ENCODE measurements around the gene XKRX. TPM values are rescaled to one million over a fixed set of nuclear protein-coding genes. Genes with fewer than 3 reads are reported as not detected.

The XKRX gene
- total RNA-seq, 1 donor from 2014 or later: not detected

DNA sequence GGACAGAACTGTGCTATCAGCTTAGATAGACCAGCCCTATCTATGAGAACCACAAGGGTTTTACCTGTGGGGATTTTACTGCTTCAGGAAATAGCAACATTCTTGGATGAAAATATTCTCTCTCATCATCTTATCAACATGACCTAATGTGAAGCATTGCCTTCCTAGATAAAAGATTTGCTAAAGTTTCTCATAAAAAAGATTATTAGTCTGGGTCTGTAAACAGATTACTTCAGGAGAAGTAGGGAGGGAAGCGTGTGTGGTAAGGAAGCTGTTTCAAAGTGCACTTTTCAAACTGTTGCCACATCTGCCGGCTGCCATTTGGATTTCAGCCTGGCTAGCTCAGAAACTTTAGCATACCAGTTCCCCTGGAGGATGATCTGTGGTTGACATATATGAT is 54.4 kb downstream of the XKRX start, which contains the start of gene NOX1:
Gene NOX1 (minus strand): TSS at position 35 of the 400 bp plus-strand sequence. CDS start 220 bp downstream, outside the sequence.
- Mint-ChIP-seq H3K27me3 (ENCODE audit: unreplicated experiment) (peaks cover 9% of the 10 kb centered on the region), H3K36me3 (ENCODE audit: unreplicated experiment) (no peaks in the 10 kb centered on the region), H3K4me1 (ENCODE audit: unreplicated experiment) (no peaks in the 10 kb centered on the region), H3K4me3 (ENCODE audit: unreplicated experiment) (no peak within 1 kb of the TSS), H3K9me3 (ENCODE audit: unreplicated experiment) (peaks cover 7% of the 10 kb centered on the region), H3K27ac (ENCODE audit: unreplicated experiment) (no peak within 1 kb of the TSS)
- no peak for DNase-seq (ENCODE audit: extremely low spot score, unreplicated experiment)
- TF ChIP-seq, protein P1, sequence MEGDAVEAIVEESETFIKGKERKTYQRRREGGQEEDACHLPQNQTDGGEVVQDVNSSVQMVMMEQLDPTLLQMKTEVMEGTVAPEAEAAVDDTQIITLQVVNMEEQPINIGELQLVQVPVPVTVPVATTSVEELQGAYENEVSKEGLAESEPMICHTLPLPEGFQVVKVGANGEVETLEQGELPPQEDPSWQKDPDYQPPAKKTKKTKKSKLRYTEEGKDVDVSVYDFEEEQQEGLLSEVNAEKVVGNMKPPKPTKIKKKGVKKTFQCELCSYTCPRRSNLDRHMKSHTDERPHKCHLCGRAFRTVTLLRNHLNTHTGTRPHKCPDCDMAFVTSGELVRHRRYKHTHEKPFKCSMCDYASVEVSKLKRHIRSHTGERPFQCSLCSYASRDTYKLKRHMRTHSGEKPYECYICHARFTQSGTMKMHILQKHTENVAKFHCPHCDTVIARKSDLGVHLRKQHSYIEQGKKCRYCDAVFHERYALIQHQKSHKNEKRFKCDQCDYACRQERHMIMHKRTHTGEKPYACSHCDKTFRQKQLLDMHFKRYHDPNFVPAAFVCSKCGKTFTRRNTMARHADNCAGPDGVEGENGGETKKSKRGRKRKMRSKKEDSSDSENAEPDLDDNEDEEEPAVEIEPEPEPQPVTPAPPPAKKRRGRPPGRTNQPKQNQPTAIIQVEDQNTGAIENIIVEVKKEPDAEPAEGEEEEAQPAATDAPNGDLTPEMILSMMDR (IDR thresholded peaks at IDR 0.05): no peak

DNA sequence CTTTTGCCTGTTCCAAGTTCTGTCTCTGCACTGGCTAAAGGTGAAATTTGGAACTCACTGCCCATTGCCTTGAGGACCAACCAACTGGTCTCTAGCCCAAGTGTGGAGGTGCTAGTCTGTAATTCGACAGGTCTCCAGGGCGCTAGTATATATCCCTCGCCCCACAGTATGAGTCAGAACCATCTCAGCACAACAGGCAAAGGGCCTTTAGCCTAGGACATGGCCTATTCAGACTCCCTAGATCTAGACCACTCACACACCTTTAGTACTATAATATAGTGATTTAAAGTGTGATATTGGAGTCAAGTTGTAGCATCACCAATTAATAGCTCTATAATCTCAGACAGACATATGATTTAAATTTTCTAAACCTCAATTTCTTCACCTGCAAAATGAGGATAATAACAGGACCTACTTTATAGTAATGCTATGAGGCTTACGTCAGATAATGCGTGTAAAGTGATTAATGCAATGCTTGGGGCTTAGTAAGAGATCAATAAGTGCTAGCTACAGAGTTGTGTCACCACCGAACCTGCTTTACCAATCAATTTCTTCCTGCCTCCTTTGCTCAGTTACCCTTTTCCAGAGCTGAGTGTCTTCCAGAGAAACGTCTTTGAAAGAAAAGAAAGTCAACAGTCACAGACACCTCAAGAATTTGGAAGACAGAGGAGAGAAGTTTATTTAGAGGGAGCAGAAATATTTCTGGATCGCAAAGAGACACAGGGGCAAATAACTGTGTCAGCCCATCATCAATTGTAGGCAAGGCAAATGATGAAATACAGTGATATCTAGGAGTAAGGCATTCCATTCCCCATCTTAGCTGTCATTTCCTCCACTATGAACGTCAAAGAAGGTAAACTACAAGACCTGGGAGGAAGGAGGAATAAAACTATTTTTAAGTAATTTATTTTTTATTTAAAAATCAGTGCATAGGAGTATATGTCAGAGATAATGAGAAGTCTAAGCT is 56.8 kb downstream of the XKRX start:
- Mint-ChIP-seq H3K27ac (ENCODE audit: unreplicated experiment) (no peak overlapping the region), H3K9me3 (ENCODE audit: unreplicated experiment) (peaks cover 3% of the 10 kb centered on the region), H3K4me1 (ENCODE audit: unreplicated experiment) (no peaks in the 10 kb centered on the region), H3K36me3 (ENCODE audit: unreplicated experiment) (no peaks in the 10 kb centered on the region), H3K27me3 (ENCODE audit: unreplicated experiment) (peaks cover 9% of the 10 kb centered on the region), H3K4me3 (ENCODE audit: unreplicated experiment) (no peak overlapping the region)
- TF ChIP-seq, protein P1 (IDR thresholded peaks at IDR 0.05): no peak
- no peak for DNase-seq (ENCODE audit: extremely low spot score, unreplicated experiment)

DNA sequence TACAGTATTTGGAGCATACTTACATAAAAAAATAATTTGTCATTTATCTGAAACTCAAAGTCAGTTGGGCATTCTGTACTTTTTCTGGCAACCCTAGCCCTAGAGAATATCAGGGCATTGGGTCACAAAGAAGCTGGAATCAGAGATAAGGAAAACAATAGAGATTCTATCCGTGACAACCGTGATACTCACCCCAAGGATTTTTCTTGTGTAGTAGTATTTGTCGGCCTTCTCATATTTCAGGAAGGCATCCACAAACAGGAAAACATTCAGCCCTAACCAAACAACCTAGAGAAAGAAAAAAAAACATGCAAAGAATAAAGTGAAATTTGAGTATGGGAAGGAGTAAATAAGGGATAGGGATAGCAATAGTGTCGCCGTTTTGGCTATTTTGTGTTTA is 58.2 kb downstream of the XKRX start:
- no peak overlapping the region for H3K4me3 Mint-ChIP-seq (ENCODE audit: unreplicated experiment)
- TF ChIP-seq, protein P1 (IDR thresholded peaks at IDR 0.05): no peak
- H3K27ac Mint-ChIP-seq (ENCODE audit: unreplicated experiment): no peak overlapping the region
- peaks cover 6% of the 10 kb centered on the region for H3K27me3 Mint-ChIP-seq (ENCODE audit: unreplicated experiment)
- DNase-seq (ENCODE audit: extremely low spot score, unreplicated experiment): no peak
- H3K4me1 Mint-ChIP-seq (ENCODE audit: unreplicated experiment): no peaks in the 10 kb centered on the region
- H3K36me3 Mint-ChIP-seq (ENCODE audit: unreplicated experiment): no peaks in the 10 kb centered on the region
- peaks cover 3% of the 10 kb centered on the region for H3K9me3 Mint-ChIP-seq (ENCODE audit: unreplicated experiment)

DNA sequence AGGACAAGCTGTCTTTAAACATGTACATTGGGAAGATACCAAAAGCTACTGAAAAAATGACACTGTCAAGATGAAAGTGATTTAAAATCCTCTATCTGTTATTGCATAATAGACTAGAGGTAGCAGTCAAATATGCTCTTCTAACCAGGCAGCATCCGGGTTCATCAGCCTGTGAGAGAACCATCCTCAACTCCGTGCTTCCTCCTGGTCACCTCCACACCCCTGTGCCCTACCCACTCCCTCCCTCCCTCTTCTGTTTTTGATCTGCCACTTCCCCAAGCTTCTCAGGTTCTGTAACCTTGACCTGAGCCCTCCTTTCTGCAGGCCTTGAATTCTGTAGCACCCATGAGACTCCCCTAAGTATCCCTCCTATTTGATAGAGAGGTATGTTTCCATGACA is 60.4 kb downstream of the XKRX start:
- DNase-seq (ENCODE audit: extremely low spot score, unreplicated experiment): no peak
- no peak overlapping the region for H3K4me3 Mint-ChIP-seq (ENCODE audit: unreplicated experiment)
- H3K27me3 Mint-ChIP-seq (ENCODE audit: unreplicated experiment): peaks cover 2% of the 10 kb centered on the region
- peaks cover 3% of the 10 kb centered on the region for H3K9me3 Mint-ChIP-seq (ENCODE audit: unreplicated experiment)
- no peak overlapping the region for H3K27ac Mint-ChIP-seq (ENCODE audit: unreplicated experiment)
- peaks cover 5% of the 10 kb centered on the region for H3K4me1 Mint-ChIP-seq (ENCODE audit: unreplicated experiment)
- TF ChIP-seq, protein P1 (IDR thresholded peaks at IDR 0.05): no peak
- no peaks in the 10 kb centered on the region for H3K36me3 Mint-ChIP-seq (ENCODE audit: unreplicated experiment)

DNA sequence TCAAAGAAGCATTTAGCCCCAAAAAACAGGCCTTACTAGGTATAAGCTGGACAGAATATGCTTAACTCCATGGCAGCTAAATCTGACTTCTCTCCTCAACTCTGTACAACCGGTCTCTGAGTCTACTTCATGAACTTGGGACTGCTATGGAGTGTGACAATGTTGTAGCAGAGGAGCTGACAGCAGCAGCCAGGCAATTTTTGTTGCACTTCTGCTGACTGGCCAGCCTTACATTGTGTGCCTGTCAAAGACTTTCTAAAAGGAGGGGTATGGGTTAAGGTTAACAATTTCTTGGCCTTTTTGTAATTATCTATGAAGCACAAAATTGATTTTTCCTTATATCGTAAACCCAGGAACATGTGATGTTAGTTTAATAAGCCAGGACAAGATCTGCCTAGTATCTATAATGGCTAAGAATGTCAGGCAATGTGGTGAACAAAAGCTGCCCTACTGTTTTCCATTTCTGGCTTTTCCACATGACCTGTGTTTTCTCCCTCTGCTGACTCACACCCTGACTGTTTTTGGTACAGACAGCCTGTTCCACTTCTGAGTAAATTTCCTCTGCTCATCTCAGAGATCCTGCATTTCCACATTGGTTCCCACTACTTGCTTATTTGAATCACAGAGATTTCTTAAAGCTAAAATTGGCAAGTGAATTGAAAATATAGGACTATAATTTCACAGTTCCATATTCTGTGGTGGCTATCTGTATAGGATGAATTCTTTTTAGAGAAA is 63.9 kb downstream of the XKRX start:
- peaks cover 3% of the 10 kb centered on the region for H3K9me3 Mint-ChIP-seq (ENCODE audit: unreplicated experiment)
- TF ChIP-seq, protein P1 (IDR thresholded peaks at IDR 0.05): no peak

More for the DNA sequence above, 63.9 kb downstream of the XKRX start:
- DNase-seq (ENCODE audit: extremely low spot score, unreplicated experiment): no peak
- peaks cover 5% of the 10 kb centered on the region for H3K27me3 Mint-ChIP-seq (ENCODE audit: unreplicated experiment)
- H3K36me3 Mint-ChIP-seq (ENCODE audit: unreplicated experiment): no peaks in the 10 kb centered on the region
- no peak overlapping the region for H3K4me3 Mint-ChIP-seq (ENCODE audit: unreplicated experiment)
- no peak overlapping the region for H3K27ac Mint-ChIP-seq (ENCODE audit: unreplicated experiment)
- peaks cover 5% of the 10 kb centered on the region for H3K4me1 Mint-ChIP-seq (ENCODE audit: unreplicated experiment)
